Renal cortex interstitium (tissue), 11 donors: Measurements from ENCODE around the gene SP3. TPM values are rescaled to one million over a fixed set of nuclear protein-coding genes. Genes with fewer than 3 reads are reported as not detected.

ENCODE experiments used
- DNase-seq, 11 donors: peaks; one replicate each; pipeline ENCODE4 v3.0.0-alpha.2; 2013; ENCODE audit warnings: low read depth in 9 of 11, low spot score in 4 of 11; ENCODE audit errors: extremely low read depth in 1 of 11
- polyA plus RNA-seq, 3 donors: library from polyadenylated mRNA; unstranded; fragments of 120-200 nt; gene quantifications; one replicate each; pipeline ENCODE4 v1.2.1, GENCODE V29; 2013; ENCODE audit not compliant: insufficient read length in 3 of 3

The SP3 gene
- polyA plus RNA-seq, 3 donors: 102 to 120 (median 110) TPM

- no peak for DNase-seq
Measured at GRCh38 chr2:173876833-173877413, 88.2 kb downstream of the SP3 start.

- peak in 1 of 11 donors; percentile 23 for DNase-seq
Measured at GRCh38 chr2:173874894-173875237, 90.3 kb downstream of the SP3 start.

GRCh38 chr2:173874003-173874893 is 90.9 kb downstream of the SP3 start:
- DNase-seq: no peak

- no peak for DNase-seq
Measured at GRCh38 chr2:173872714-173873113, 92.5 kb downstream of the SP3 start.

- peak in 1 of 11 donors; percentile 19 for DNase-seq
Measured at GRCh38 chr2:173869244-173870229, 95.6 kb downstream of the SP3 start.

GRCh38 chr2:173868406-173868805 is 96.8 kb downstream of the SP3 start:
- DNase-seq: no peak

GRCh38 chr2:173866874-173867618 is 98.1 kb downstream of the SP3 start:
- DNase-seq: no peak

GRCh38 chr2:173865971-173866873 is 99.0 kb downstream of the SP3 start:
- no peak for DNase-seq

GRCh38 chr2:173862612-173863217 is 102.5 kb downstream of the SP3 start:
- DNase-seq: no peak

- no peak for DNase-seq
Measured at GRCh38 chr2:173860566-173860965, 104.6 kb downstream of the SP3 start.

GRCh38 chr2:173860082-173860481 is 105.1 kb downstream of the SP3 start:
- DNase-seq: no peak

GRCh38 chr2:173858291-173858731 is 106.9 kb downstream of the SP3 start:
- DNase-seq: peak in 1 of 11 donors; percentile 31
